K562 (cell line): Measurements from ENCODE around the gene KRTAP2-3. TPM values are rescaled to one million over a fixed set of nuclear protein-coding genes. Genes with fewer than 3 reads are reported as not detected.
"Not testable (repeated sequence)": the region's sequence is repeated elsewhere in the genome, so short reads cannot be mapped to it uniquely, and the experiment has no call there.

Source experiments
- ATAC-seq: fragments of 200-7000 bp; cut with Tn5 transposase; 3 replicates; pipeline ENCODE4 v1.9.1; 2020; ENCODE audit warnings: moderate library complexity
- BruUV-seq: library from RNA; stranded (reverse); fragments of 400-500 nt; replicated peaks from 2 replicates; lab custom pipeline; 2021; lab: Mats Ljungman, UMichigan
- CTCF ChIA-PET: fragments of 300-600 bp; formaldehyde crosslinking; extraction: SDS; loops from one replicate; lab custom pipeline; 2021; ENCODE audit warnings: low intra/inter-chr PET ratio; lab: Yijun Ruan, JAX
- POLR2A ChIA-PET: fragments of 300-600, 350-650 bp; sonication (Branson Sonifier 250); formaldehyde crosslinking; extraction: SDS; loops from one replicate; lab custom pipeline; 2021; ENCODE audit warnings: antibody characterized with exemption, inconsistent platforms; lab: Yijun Ruan, JAX
- DNase-seq, 4 experiments: peaks; one replicate each; pipeline versions ENCODE4 v3.0.0 to v3.0.0-alpha.2; 2011 to 2018; ENCODE audit warnings: low spot score in 3 of 4, mixed read lengths in 3 of 4; ENCODE audit errors: extremely low read depth in 1 of 4
- FAIRE-seq: peaks from 2 replicates; lab custom pipeline; 2011; peaks lifted over from hg19 to GRCh38; lab: Jason Lieb, UNC
- H2AFZ ChIP-seq: 2 replicates; pipeline ENCODE4 v1.6.0; 2011; ENCODE audit warnings: low read depth, low read length, control low read depth, inconsistent platforms
- H3K27ac ChIP-seq: fragments of 200-600 bp; 3 replicates; pipeline ENCODE4 v1.8.0; 2011; ENCODE audit warnings: low read depth, mild to moderate bottlenecking, control low read depth, inconsistent platforms, low read length, moderate library complexity, mixed read lengths; ENCODE audit errors: extremely low read depth
- H3K27me3 ChIP-seq, 2 experiments: fragments of 300-600 bp in 1 of 2; 2 replicates in 1 of 2; 3 replicates in 1 of 2; pipeline versions ENCODE4 v1.6.0 to v1.8.0; 2011; ENCODE audit warnings: inconsistent platforms in 2 of 2, low read length in 2 of 2, mild to moderate bottlenecking in 1 of 2, mixed read lengths in 1 of 2, moderate library complexity in 1 of 2; ENCODE audit not compliant: control insufficient read depth in 2 of 2, insufficient read depth in 2 of 2
- H3K36me3 ChIP-seq: fragments of 300-600 bp; 3 replicates; pipeline ENCODE4 v1.8.0; 2011; ENCODE audit warnings: mild to moderate bottlenecking, low read length, inconsistent platforms; ENCODE audit not compliant: control insufficient read depth, insufficient read depth
- H3K4me1 ChIP-seq, 2 experiments: fragments of 200-600 bp in 1 of 2; replicated peaks in 1 of 2; 2 replicates in 1 of 2; 3 replicates in 1 of 2; pipeline versions ENCODE4 v1.5.1 to v1.8.0; 2011; ENCODE audit warnings: inconsistent platforms in 2 of 2, low read length in 2 of 2, mild to moderate bottlenecking in 1 of 2, mixed read lengths in 1 of 2, moderate library complexity in 1 of 2; ENCODE audit not compliant: control insufficient read depth in 2 of 2, insufficient read depth in 2 of 2
- H3K4me2 ChIP-seq: 2 replicates; pipeline ENCODE4 v1.6.1; 2011; ENCODE audit warnings: low read length, control low read depth, inconsistent platforms, mixed read lengths; ENCODE audit not compliant: insufficient read depth
- H3K4me3 ChIP-seq: fragments of 200-600 bp; sonication (generic), shearing (Covaris generic); 2 replicates; pipeline ENCODE4 v1.5.1; 2016; ENCODE audit warnings: control low read depth, inconsistent platforms
- H3K79me2 ChIP-seq: fragments of 200-600 bp; 3 replicates; pipeline ENCODE4 v1.8.0; 2011; ENCODE audit warnings: low read length, inconsistent platforms; ENCODE audit not compliant: control insufficient read depth, insufficient read depth
- H3K9ac ChIP-seq, 2 experiments: 2 replicates each; pipeline versions ENCODE4 v1.6.0 to v1.6.1; 2011; ENCODE audit warnings: low read depth in 2 of 2, low read length in 2 of 2, control low read depth in 1 of 2, inconsistent platforms in 1 of 2, mild to moderate bottlenecking in 1 of 2, mixed read lengths in 1 of 2; ENCODE audit not compliant: insufficient read depth in 1 of 2
- H3K9me1 ChIP-seq: one replicate; pipeline ENCODE4 v1.6.0; 2011; ENCODE audit warnings: inconsistent platforms, mild to moderate bottlenecking, low read length, moderate library complexity; ENCODE audit not compliant: control insufficient read depth, insufficient read depth
- H3K9me3 ChIP-seq: replicated peaks from 2 replicates; pipeline ENCODE4 v1.5.1; 2011; ENCODE audit warnings: low read depth, low read length, inconsistent platforms; ENCODE audit not compliant: control insufficient read depth, insufficient read depth
- H4K20me1 ChIP-seq: replicated peaks from 2 replicates; pipeline ENCODE4 v1.6.1; 2011; ENCODE audit warnings: low read length, inconsistent platforms, mixed read lengths; ENCODE audit not compliant: control insufficient read depth, insufficient read depth
- CBFA2T3 ChIP-seq: fragments of 450-650 bp; IDR thresholded peaks from 2 replicates; pipeline ENCODE4 v1.6.1; 2017
- FOXP1 ChIP-seq: sonication (generic); formaldehyde crosslinking; IDR thresholded peaks from 2 replicates; pipeline ENCODE4 v1.8.0; 2022; ENCODE audit warnings: mild to moderate bottlenecking, missing genetic modification reagents
- HEY1 ChIP-seq: fragments of 250-450 bp; sonication (Bioruptor Pico); IDR thresholded peaks from 2 replicates; pipeline ENCODE4 v1.5.0; 2020; ENCODE audit warnings: mild to moderate bottlenecking, moderate library complexity, borderline replicate concordance
- MAFG ChIP-seq: fragments of 450-650 bp; conservative IDR thresholded peaks from 2 replicates; pipeline ENCODE4 v1.6.1; 2016; ENCODE audit warnings: missing genetic modification characterization, missing compliant biosample characterization
- POLR3G ChIP-seq: IDR thresholded peaks from 2 replicates; pipeline ENCODE4 v1.6.1; 2011; ENCODE audit not compliant: insufficient read length, insufficient replicate concordance; ENCODE audit errors: extremely low read depth
- SMARCA4 ChIP-seq: fragments of 450-650 bp; IDR thresholded peaks from 2 replicates; pipeline ENCODE4 v1.6.1; 2016
- STAT5A ChIP-seq: IDR thresholded peaks from 2 replicates; pipeline ENCODE4 v1.6.1; 2012; ENCODE audit warnings: low read length, inconsistent platforms, borderline replicate concordance
- TAF7 ChIP-seq: fragments of 450-650 bp; IDR thresholded peaks from 2 replicates; pipeline ENCODE4 v1.6.1; 2016; ENCODE audit warnings: missing genetic modification characterization, missing compliant biosample characterization
- ZBTB17 ChIP-seq: fragments of 450-650 bp; formaldehyde crosslinking; IDR thresholded peaks from 2 replicates; pipeline ENCODE4 v1.4.0; 2020; ENCODE audit warnings: mild to moderate bottlenecking
- ZEB2 ChIP-seq: fragments of 450-650 bp; IDR thresholded peaks from 2 replicates; pipeline ENCODE4 v1.6.1; 2016
- ZFP30 ChIP-seq: fragments of 250-450 bp; sonication (Bioruptor Pico); IDR thresholded peaks from 2 replicates; pipeline ENCODE4 v1.8.0; 2022; ENCODE audit warnings: moderate library complexity, mild to moderate bottlenecking, inconsistent platforms, borderline replicate concordance
- WGBS: fragments of 100-300 bp; shearing (Covaris generic); methylation state at CpG from one replicate; pipeline ENCODE4 v1.1.6; 2016; ENCODE audit warnings: low coverage, mixed read lengths; ENCODE audit not compliant: insufficient coverage; ENCODE audit errors: missing lambda C conversion rate; 5-methylcytosine and 5-hydroxymethylcytosine counted together
- in situ Hi-C: fragments of 300-500 bp; cut with MboI; formaldehyde crosslinking; loops from 4 replicates; pipeline ENCODE4 v1.15.0; 2018; ENCODE audit warnings: inconsistent platforms, mixed read lengths
- intact Hi-C: fragments of 100-400 bp; cut with micrococcal nuclease; formaldehyde crosslinking; loops from 2 replicates; pipeline ENCODE4 v1.14.2; 2022
- polyA plus RNA-seq, 8 experiments: library from polyadenylated mRNA; depleted of rRNA in 4 of 8; stranded (reverse) in 5 of 8; unstranded in 3 of 8; fragments of >200 nt; fragmentation: Nextera tagmentation in 2 of 8; fragmentation: Illumina TruSeq in 1 of 8; extraction: Ambion mirVana in 2 of 8; extraction: Trizol in 1 of 8; gene quantifications; 2 replicates each; pipeline versions ENCODE4 v1.2.1 to v1.2.3, GENCODE V29; 2011 to 2014; ENCODE audit warnings: inconsistent platforms in 1 of 8, missing spikeins in 1 of 8
- total RNA-seq, 7 experiments: library from RNA; depleted of rRNA in 6 of 7; stranded (reverse); fragments of >200 nt in 6 of 7; fragmentation: Illumina TruSeq in 2 of 7; extraction: Trizol in 2 of 7; gene quantifications; 2 replicates each; pipeline versions ENCODE4 v1.2.1 to v1.2.3, GENCODE V29; 2011 to 2021; ENCODE audit warnings: low replicate concordance in 1 of 7
- TF ChIP-seq, protein P1 (sequence below), 2 experiments: IDR thresholded peaks in 1 of 2; conservative IDR thresholded peaks in 1 of 2; 2 replicates each; pipeline ENCODE4 v1.6.1; 2016; ENCODE audit warnings: low read depth in 2 of 2, mild to moderate bottlenecking in 1 of 2, missing compliant biosample characterization in 1 of 2, missing genetic modification characterization in 1 of 2, moderate library complexity in 1 of 2
- TF ChIP-seq, protein P2 (sequence below), 2 experiments: fragments of 450-650 bp in 1 of 2; sonication (generic) in 1 of 2; formaldehyde crosslinking in 1 of 2; IDR thresholded peaks in 1 of 2; conservative IDR thresholded peaks in 1 of 2; 2 replicates each; pipeline versions ENCODE4 v1.6.1 to v1.8.1; 2016 to 2023; ENCODE audit warnings: mild to moderate bottlenecking in 2 of 2, moderate library complexity in 2 of 2, inconsistent platforms in 1 of 2, missing genetic modification reagents in 1 of 2

KRTAP2-3 gene
- total and polyA plus RNA-seq, 9 of the 15 experiments (the other 6 are each of a cell fraction or from before 2014, with no cell fraction given) = not detected

- TF ChIP-seq, protein P1, sequence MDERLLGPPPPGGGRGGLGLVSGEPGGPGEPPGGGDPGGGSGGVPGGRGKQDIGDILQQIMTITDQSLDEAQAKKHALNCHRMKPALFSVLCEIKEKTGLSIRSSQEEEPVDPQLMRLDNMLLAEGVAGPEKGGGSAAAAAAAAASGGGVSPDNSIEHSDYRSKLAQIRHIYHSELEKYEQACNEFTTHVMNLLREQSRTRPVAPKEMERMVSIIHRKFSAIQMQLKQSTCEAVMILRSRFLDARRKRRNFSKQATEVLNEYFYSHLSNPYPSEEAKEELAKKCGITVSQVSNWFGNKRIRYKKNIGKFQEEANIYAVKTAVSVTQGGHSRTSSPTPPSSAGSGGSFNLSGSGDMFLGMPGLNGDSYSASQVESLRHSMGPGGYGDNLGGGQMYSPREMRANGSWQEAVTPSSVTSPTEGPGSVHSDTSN (CRISPR knock-in tag; IDR thresholded peaks at IDR 0.05; ENCODE audit: low read depth) = no peak
- TF ChIP-seq, protein P1 (tag; conservative IDR thresholded peaks at IDR 0.05; ENCODE audit: low read depth) = no peak
- TF ChIP-seq POLR3G (no peak), SMARCA4 (no peak), CBFA2T3 (no peak), FOXP1 (CRISPR knock-in tag) (no peak), ZBTB17 (CRISPR knock-in tag) (no peak), ZFP30 (CRISPR knock-in tag) (no peak), TAF7 (tag) (no peak), MAFG (no peak), ZEB2 (no peak), HEY1 (CRISPR knock-in tag) (no peak), STAT5A (no peak)
- TF ChIP-seq, protein P2, sequence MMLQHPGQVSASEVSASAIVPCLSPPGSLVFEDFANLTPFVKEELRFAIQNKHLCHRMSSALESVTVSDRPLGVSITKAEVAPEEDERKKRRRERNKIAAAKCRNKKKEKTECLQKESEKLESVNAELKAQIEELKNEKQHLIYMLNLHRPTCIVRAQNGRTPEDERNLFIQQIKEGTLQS (IDR thresholded peaks at IDR 0.05) = no peak
- TF ChIP-seq, protein P2 (CRISPR knock-in tag; conservative IDR thresholded peaks at IDR 0.05) = no peak
Measured at GRCh38 chr17:41096055-41096454, 36.1 kb upstream of the KRTAP2-3 start (continued).

- H3K4me3 ChIP-seq, ATAC-seq, H3K9me1 ChIP-seq, in situ Hi-C loops, H3K4me2 ChIP-seq, H3K36me3 ChIP-seq, H3K9me3 ChIP-seq, CTCF ChIA-PET, FAIRE-seq, DNase-seq, H3K4me1 ChIP-seq, H3K27ac ChIP-seq, H3K79me2 ChIP-seq, intact Hi-C loops, BruUV-seq, POLR2A ChIA-PET, H3K27me3 ChIP-seq, H4K20me1 ChIP-seq, H2AFZ ChIP-seq, H3K9ac ChIP-seq: not testable (repeated sequence)
- 0% methylated on average over 4 of the region's 4 CpGs for WGBS
Measured at GRCh38 chr17:41088760-41089352, 28.9 kb upstream of the KRTAP2-3 start.
